HepG2 (cell line): ENCODE results near the gene ESR2. TPM values are rescaled to one million over a fixed set of nuclear protein-coding genes. Genes with fewer than 3 reads are reported as not detected.

Source experiments
- ATAC-seq: fragments of 200-7000 bp; cut with Tn5 transposase; 3 replicates; pipeline ENCODE4 v1.9.1; 2020; ENCODE audit warnings: mild to moderate bottlenecking, moderate library complexity
- BruUV-seq: library from RNA; stranded (reverse); fragments of 400-500 nt; replicated peaks from 2 replicates; lab custom pipeline; 2021; lab: Mats Ljungman, UMichigan
- CTCF ChIA-PET: fragments of 300-600 bp; formaldehyde crosslinking; extraction: SDS; loops from one replicate; lab custom pipeline; 2021; ENCODE audit warnings: low total read pairs, inconsistent platforms, low intra/inter-chr PET ratio; lab: Yijun Ruan, JAX
- POLR2A ChIA-PET: fragments of 350-600 bp; sonication (Branson Sonifier 250); formaldehyde crosslinking; loops from one replicate; lab custom pipeline; 2020; ENCODE audit warnings: antibody characterized with exemption, inconsistent platforms; lab: Yijun Ruan, JAX
- DNase-seq: peaks from one replicate; pipeline ENCODE4 v3.0.0-alpha.2; 2015; ENCODE audit warnings: low spot score
- FAIRE-seq: peaks from 3 replicates; lab custom pipeline; 2011; peaks lifted over from hg19 to GRCh38; lab: Jason Lieb, UNC
- H2AFZ ChIP-seq: one replicate; pipeline ENCODE4 v1.6.1; 2011; ENCODE audit warnings: low read length, inconsistent platforms
- H3K27ac ChIP-seq: fragments of 300-600 bp; 3 replicates; pipeline ENCODE4 v1.8.0; 2011; ENCODE audit warnings: mixed run types, mild to moderate bottlenecking, mixed read lengths, low read length, inconsistent platforms; ENCODE audit not compliant: insufficient read depth; ENCODE audit errors: extremely low read length
- H3K27me3 ChIP-seq, 2 experiments: fragments of 200-600 bp in 1 of 2; 2 replicates in 1 of 2; 3 replicates in 1 of 2; pipeline versions ENCODE4 v1.6.0 to v1.8.0; 2011; ENCODE audit warnings: low read length in 2 of 2, mild to moderate bottlenecking in 2 of 2, moderate library complexity in 2 of 2, inconsistent platforms in 1 of 2; ENCODE audit not compliant: insufficient read depth in 2 of 2, control insufficient read depth in 1 of 2
- H3K36me3 ChIP-seq, 2 experiments: fragments of 200-600 bp in 1 of 2; replicated peaks in 1 of 2; 2 replicates in 1 of 2; 3 replicates in 1 of 2; pipeline versions ENCODE4 v1.5.1 to v1.8.0; 2011; ENCODE audit warnings: low read length in 2 of 2, inconsistent platforms in 1 of 2; ENCODE audit not compliant: insufficient read depth in 2 of 2, control insufficient read depth in 1 of 2
- H3K4me1 ChIP-seq: 2 replicates; pipeline ENCODE4 v1.5.1; 2012; ENCODE audit warnings: low read length, inconsistent platforms; ENCODE audit not compliant: insufficient read depth
- H3K4me2 ChIP-seq: 2 replicates; pipeline ENCODE4 v1.6.0; 2011; ENCODE audit warnings: low read depth, low read length, inconsistent platforms
- H3K4me3 ChIP-seq, 3 experiments: fragments of 200-600 bp in 1 of 3; sonication (generic), shearing (Covaris generic) in 1 of 3; replicated peaks in 1 of 3; 2 replicates each; pipeline ENCODE4 v1.5.1; 2011 to 2016; ENCODE audit warnings: low read length in 3 of 3, inconsistent platforms in 2 of 3, low read depth in 2 of 3, mild to moderate bottlenecking in 2 of 3, control low read depth in 1 of 3, mixed read lengths in 1 of 3; ENCODE audit not compliant: insufficient read depth in 1 of 3
- H3K79me2 ChIP-seq: one replicate; pipeline ENCODE4 v1.6.1; 2011; ENCODE audit warnings: low read length, inconsistent platforms; ENCODE audit not compliant: insufficient read depth
- H3K9ac ChIP-seq: 2 replicates; pipeline ENCODE4 v1.6.0; 2011; ENCODE audit warnings: mild to moderate bottlenecking, low read depth, low read length, inconsistent platforms; ENCODE audit not compliant: insufficient read depth
- H3K9me3 ChIP-seq: 2 replicates; pipeline ENCODE4 v1.5.1; 2012; ENCODE audit warnings: mild to moderate bottlenecking, low read length
- H4K20me1 ChIP-seq: 2 replicates; pipeline ENCODE4 v1.6.0; 2011; ENCODE audit warnings: inconsistent platforms, mild to moderate bottlenecking, low read length, moderate library complexity; ENCODE audit not compliant: insufficient read depth
- AFF4 ChIP-seq: sonication (generic); formaldehyde crosslinking; IDR thresholded peaks from 2 replicates; pipeline ENCODE4 v1.4.0; 2020; ENCODE audit warnings: missing genetic modification reagents
- AGO1 ChIP-seq: fragments of 200-400 bp; formaldehyde crosslinking; IDR thresholded peaks from 2 replicates; pipeline ENCODE4 v1.6.1; 2017; ENCODE audit warnings: mild to moderate bottlenecking, low read depth, low read length, moderate library complexity; ENCODE audit not compliant: poor library complexity, severe bottlenecking
- FOXK1 ChIP-seq: sonication (generic); formaldehyde crosslinking; IDR thresholded peaks from 2 replicates; pipeline ENCODE4 v1.4.0; 2020; ENCODE audit warnings: low read depth, missing genetic modification reagents, borderline replicate concordance
- HMG20A ChIP-seq: IDR thresholded peaks from 2 replicates; pipeline ENCODE4 v1.6.1; 2016; ENCODE audit warnings: borderline replicate concordance
- KDM2A ChIP-seq: sonication (generic); formaldehyde crosslinking; IDR thresholded peaks from 2 replicates; pipeline ENCODE4 v1.4.0; 2020; ENCODE audit warnings: low read depth, missing genetic modification reagents, borderline replicate concordance
- NR2C2 ChIP-seq: sonication (generic); formaldehyde crosslinking; IDR thresholded peaks from 2 replicates; pipeline ENCODE4 v1.4.0; 2020; ENCODE audit warnings: missing genetic modification reagents, mild to moderate bottlenecking, moderate library complexity, borderline replicate concordance
- PAF1 ChIP-seq: IDR thresholded peaks from 2 replicates; pipeline ENCODE4 v1.6.1; 2016; ENCODE audit warnings: missing genetic modification reagents, missing compliant biosample characterization
- SIX1 ChIP-seq: sonication (generic); formaldehyde crosslinking; IDR thresholded peaks from 2 replicates; pipeline ENCODE4 v1.4.0; 2020; ENCODE audit warnings: missing genetic modification reagents, borderline replicate concordance
- SMAD1 ChIP-seq: sonication (generic); formaldehyde crosslinking; IDR thresholded peaks from 2 replicates; pipeline ENCODE4 v1.4.0; 2020; ENCODE audit warnings: missing genetic modification reagents, low read depth, mild to moderate bottlenecking, borderline replicate concordance
- SMC3 ChIP-seq: IDR thresholded peaks from 2 replicates; pipeline ENCODE4 v1.6.1; 2011; ENCODE audit warnings: low read length, improper control_type of control experiment
- ZFP1 ChIP-seq: IDR thresholded peaks from 2 replicates; pipeline ENCODE4 v1.6.1; 2016
- ZNF326 ChIP-seq: sonication (generic); formaldehyde crosslinking; IDR thresholded peaks from 2 replicates; pipeline ENCODE4 v1.4.0; 2020; ENCODE audit warnings: missing genetic modification reagents, borderline replicate concordance
- ZNF430 ChIP-seq: sonication (generic); formaldehyde crosslinking; IDR thresholded peaks from 2 replicates; pipeline ENCODE4 v1.9.0; 2021; ENCODE audit warnings: mild to moderate bottlenecking, missing genetic modification reagents
- ZSCAN25 ChIP-seq: sonication (generic); formaldehyde crosslinking; IDR thresholded peaks from 2 replicates; pipeline ENCODE4 v1.8.0; 2022; ENCODE audit warnings: mild to moderate bottlenecking, missing genetic modification reagents
- WGBS: methylation state at CpG from one replicate; pipeline ENCODE4 v1.1.6; 2017; ENCODE audit warnings: low lambda C conversion rate; 5-methylcytosine and 5-hydroxymethylcytosine counted together
- in situ Hi-C: cut with HindIII; loops from 2 replicates; pipeline ENCODE4 v1.10.0; 2017; ENCODE audit warnings: low pct_unique_long_range_greater_than_20kb; ENCODE audit not compliant: extremely low pct_ligation_motif_present
- intact Hi-C: fragments of 100-400 bp; cut with micrococcal nuclease; formaldehyde crosslinking; loops from one replicate; pipeline ENCODE4 v1.10.0; 2022; ENCODE audit not compliant: unreplicated experiment
- polyA plus RNA-seq, 8 experiments: library from polyadenylated mRNA; depleted of rRNA in 3 of 8; stranded (reverse) in 7 of 8; unstranded in 1 of 8; fragments of >200 nt; fragmentation: Illumina TruSeq in 4 of 8; extraction: Trizol in 4 of 8; gene quantifications; 2 replicates each; pipeline versions ENCODE4 v1.2.1 to v1.2.3, GENCODE V29; 2011 to 2016; ENCODE audit warnings: low read depth in 4 of 8, missing spikeins in 1 of 8, mixed read lengths in 1 of 8; ENCODE audit not compliant: insufficient read depth in 1 of 8
- total RNA-seq, 5 experiments: library from RNA; depleted of rRNA; stranded (reverse); fragments of >200 nt; fragmentation: Illumina TruSeq; extraction: Trizol; gene quantifications; 2 replicates each; pipeline ENCODE4 v1.2.3, GENCODE V29; 2016; ENCODE audit warnings: low read depth in 1 of 5
- TF ChIP-seq, protein P1 (sequence below): sonication (generic); formaldehyde crosslinking; IDR thresholded peaks from 2 replicates; pipeline ENCODE4 v1.5.0; 2020; ENCODE audit warnings: missing genetic modification reagents
- TF ChIP-seq, protein P2 (sequence below): IDR thresholded peaks from 2 replicates; pipeline ENCODE4 v1.6.1; 2016; ENCODE audit warnings: mild to moderate bottlenecking

Gene ESR2
- total and polyA plus RNA-seq, 2 of the 13 experiments (the other 11 are each of a cell fraction or from before 2014, with no cell fraction given) = 0.01 to 0.04 TPM

GRCh38 chr14:64215274-64215673, 78.9 kb downstream of the ESR2 start (continued):
- no peak for TF ChIP-seq AFF4 (CRISPR knock-in tag)
- TF ChIP-seq HMG20A (CRISPR knock-in tag) = no peak
- no peak for TF ChIP-seq SMC3
- TF ChIP-seq ZNF430 = no peak

DNA sequence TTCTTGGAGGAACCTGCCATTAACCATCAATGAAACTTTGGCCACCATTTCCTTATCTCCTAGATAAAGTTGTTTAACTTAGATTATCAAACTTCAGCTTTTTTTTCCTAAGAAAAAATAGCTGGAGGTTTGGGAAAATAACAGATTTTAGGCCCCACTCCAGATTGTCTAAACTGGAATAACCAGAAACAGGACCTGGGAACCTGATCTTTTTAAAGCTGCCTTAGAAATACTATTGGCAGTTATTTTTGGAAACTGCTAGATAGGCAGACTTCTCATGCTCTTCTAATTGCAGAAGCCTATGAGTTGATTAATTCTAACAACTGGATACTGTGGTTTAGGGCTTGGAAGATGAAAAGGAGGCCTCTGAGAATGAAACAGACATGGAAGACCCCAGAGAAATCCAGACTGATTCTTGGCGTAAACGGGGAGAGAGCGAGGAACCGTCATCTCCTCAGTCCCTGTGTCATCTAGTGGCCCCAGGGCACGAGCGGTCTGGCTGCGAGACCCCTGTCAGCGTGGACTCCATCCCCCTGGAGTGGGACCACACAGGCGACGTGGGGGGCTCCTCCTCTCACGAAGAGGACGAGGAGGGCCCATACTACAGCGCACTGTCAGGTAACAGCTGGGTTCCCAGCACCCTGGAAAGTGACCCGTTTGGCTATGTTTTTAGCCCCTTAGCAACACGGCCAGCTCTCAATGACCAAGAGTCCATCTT, 80.2 kb downstream of the ESR2 start:
- Histone ChIP-seq H2AFZ (no peak overlapping the region), H3K27ac (no peak overlapping the region), H3K9ac (no peak overlapping the region), H3K4me2 (no peak overlapping the region), H3K27me3 (no peaks in the 10 kb centered on the region), H3K9me3 (no peaks in the 10 kb centered on the region), H3K4me1 (no peaks in the 10 kb centered on the region), H4K20me1 (no peaks in the 10 kb centered on the region), H3K4me3 (no peak overlapping the region), H3K36me3 (peaks cover 0 to 7% of the 10 kb centered on the region in 2 experiments; a peak in 1 of 5 replicates), H3K79me2 (no peaks in the 10 kb centered on the region)
- ChIA-PET CTCF (no interaction called here), POLR2A (no interaction called here)
- no peak for DNase-seq
- ATAC-seq = no peak
- in situ Hi-C loops = no loop called here
- WGBS = 91% methylated on average over 6 of the region's 15 CpGs
- intact Hi-C loops = no loop called here
- FAIRE-seq = no peak
- no TSS peak for BruUV-seq
- TF ChIP-seq, protein P1, sequence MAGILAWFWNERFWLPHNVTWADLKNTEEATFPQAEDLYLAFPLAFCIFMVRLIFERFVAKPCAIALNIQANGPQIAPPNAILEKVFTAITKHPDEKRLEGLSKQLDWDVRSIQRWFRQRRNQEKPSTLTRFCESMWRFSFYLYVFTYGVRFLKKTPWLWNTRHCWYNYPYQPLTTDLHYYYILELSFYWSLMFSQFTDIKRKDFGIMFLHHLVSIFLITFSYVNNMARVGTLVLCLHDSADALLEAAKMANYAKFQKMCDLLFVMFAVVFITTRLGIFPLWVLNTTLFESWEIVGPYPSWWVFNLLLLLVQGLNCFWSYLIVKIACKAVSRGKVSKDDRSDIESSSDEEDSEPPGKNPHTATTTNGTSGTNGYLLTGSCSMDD = no peak
- TF ChIP-seq, protein P2, sequence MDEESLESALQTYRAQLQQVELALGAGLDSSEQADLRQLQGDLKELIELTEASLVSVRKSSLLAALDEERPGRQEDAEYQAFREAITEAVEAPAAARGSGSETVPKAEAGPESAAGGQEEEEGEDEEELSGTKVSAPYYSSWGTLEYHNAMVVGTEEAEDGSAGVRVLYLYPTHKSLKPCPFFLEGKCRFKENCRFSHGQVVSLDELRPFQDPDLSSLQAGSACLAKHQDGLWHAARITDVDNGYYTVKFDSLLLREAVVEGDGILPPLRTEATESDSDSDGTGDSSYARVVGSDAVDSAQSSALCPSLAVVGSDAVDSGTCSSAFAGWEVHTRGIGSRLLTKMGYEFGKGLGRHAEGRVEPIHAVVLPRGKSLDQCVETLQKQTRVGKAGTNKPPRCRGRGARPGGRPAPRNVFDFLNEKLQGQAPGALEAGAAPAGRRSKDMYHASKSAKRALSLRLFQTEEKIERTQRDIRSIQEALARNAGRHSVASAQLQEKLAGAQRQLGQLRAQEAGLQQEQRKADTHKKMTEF = no peak
- TF ChIP-seq SMAD1 (CRISPR knock-in tag) (no peak), ZSCAN25 (CRISPR knock-in tag) (no peak), FOXK1 (CRISPR knock-in tag) (no peak), PAF1 (no peak), AGO1 (no peak), KDM2A (CRISPR knock-in tag) (no peak), NR2C2 (CRISPR knock-in tag) (no peak), SIX1 (no peak), ZNF326 (CRISPR knock-in tag) (no peak), ZFP1 (no peak)
